Thoracic aorta (tissue), 2 donors: Measurements from ENCODE around the gene EGF. TPM values are rescaled to one million over a fixed set of nuclear protein-coding genes. Genes with fewer than 3 reads are reported as not detected.
"Not testable (repeated sequence)": the region's sequence is repeated elsewhere in the genome, so short reads cannot be mapped to it uniquely, and the experiment has no call there.

Experiments used
- ATAC-seq: fragments of 150-250 bp; one replicate; pipeline ENCODE4 v1.8.0; 2017; ENCODE audit warnings: low read depth; ENCODE audit not compliant: insufficient number of reproducible peaks, low FRiP score
- DNase-seq: peaks from one replicate; pipeline ENCODE4 v3.0.0-alpha.2; 2020; ENCODE audit warnings: low spot score
- H3K27ac ChIP-seq, 2 donors: fragments of 200-600 bp; sonication (generic); 1 replicate in 1 of 2; 2 replicates in 1 of 2; pipeline ENCODE4 v1.5.1; 2016; ENCODE audit warnings: mild to moderate bottlenecking in 2 of 2, moderate library complexity in 2 of 2
- H3K27me3 ChIP-seq: fragments of 200-600 bp; sonication (generic); replicated peaks from 2 replicates; pipeline ENCODE4 v1.6.0; 2016; ENCODE audit warnings: mild to moderate bottlenecking; ENCODE audit not compliant: insufficient read depth
- H3K36me3 ChIP-seq: fragments of 200-600 bp; sonication (generic); one replicate; pipeline ENCODE4 v1.5.1; 2016
- H3K4me1 ChIP-seq, 2 donors: fragments of 200-600 bp; sonication (generic); 1 replicate in 1 of 2; 2 replicates in 1 of 2; pipeline versions ENCODE4 v1.5.1 to v1.6.0; 2016; ENCODE audit warnings: low read depth in 2 of 2, mild to moderate bottlenecking in 1 of 2; ENCODE audit not compliant: control insufficient read depth in 1 of 2
- H3K4me3 ChIP-seq: fragments of 200-600 bp; sonication (generic); 2 replicates; pipeline ENCODE4 v1.5.1; 2016; ENCODE audit warnings: mild to moderate bottlenecking
- H3K9me3 ChIP-seq: fragments of 200-600 bp; sonication (generic); 2 replicates; pipeline ENCODE4 v1.5.1; 2016
- CTCF ChIP-seq: fragments of 200-600 bp; sonication (generic); IDR thresholded peaks from one replicate; pipeline ENCODE4 v1.5.1; 2019; ENCODE audit warnings: antibody characterized with exemption
- total RNA-seq, 2 donors: library from RNA; depleted of rRNA; stranded (reverse); fragments of >200 nt; gene quantifications; one replicate each; pipeline versions ENCODE4 v1.1.0 to v1.2.3, GENCODE V29; 2016

The EGF gene
- total RNA-seq, 2 donors from 2014 or later, result not detected

DNA sequence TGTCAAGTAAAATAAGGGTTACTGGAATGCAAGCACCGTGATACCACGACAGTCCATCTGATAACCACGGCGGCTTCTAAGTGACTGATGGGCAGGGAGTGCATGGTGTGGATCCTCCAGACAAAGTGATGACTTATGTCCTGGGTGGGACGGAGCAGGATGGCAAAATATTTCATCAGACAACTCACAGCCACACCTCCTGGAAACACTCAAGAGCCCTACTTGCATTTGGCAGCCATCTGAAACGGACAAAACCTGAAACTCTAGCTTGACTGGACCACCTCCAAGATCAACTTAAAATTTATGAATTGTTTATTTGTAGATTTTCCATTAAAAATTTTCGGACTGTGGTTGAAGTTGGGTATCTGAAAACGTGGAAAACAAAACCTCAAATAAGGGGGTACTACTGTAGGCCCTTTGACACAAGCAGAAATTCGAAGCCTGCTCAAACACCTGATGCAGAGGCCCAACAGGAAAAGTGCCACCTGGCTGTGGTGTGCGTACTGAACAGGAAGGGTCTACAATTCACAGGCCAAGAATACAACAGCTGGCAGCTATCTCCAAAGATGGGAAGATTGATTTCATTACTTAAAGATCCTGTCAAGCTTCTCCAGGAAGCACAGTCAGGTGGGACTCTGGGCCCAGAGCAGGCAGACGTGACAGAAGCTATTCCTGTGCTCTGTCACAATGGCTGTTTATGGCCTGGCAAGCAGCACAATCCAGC, 38.7 kb upstream of the EGF start:
- no peaks in the 10 kb centered on the region for H3K4me1 ChIP-seq
- H3K4me3 ChIP-seq, result no peak overlapping the region
- DNase-seq (no peak), ATAC-seq (no peak)
- H3K36me3 ChIP-seq, result no peaks in the 10 kb centered on the region
- H3K27ac ChIP-seq, result no peak overlapping the region
- no peak for TF ChIP-seq CTCF
- no peaks in the 10 kb centered on the region for H3K27me3 ChIP-seq
- no peaks in the 10 kb centered on the region for H3K9me3 ChIP-seq

- Histone ChIP-seq H3K27ac (no peak overlapping the region), H3K27me3 (no peaks in the 10 kb centered on the region), H3K9me3 (no peaks in the 10 kb centered on the region), H3K4me1 (no peaks in the 10 kb centered on the region), H3K36me3 (no peaks in the 10 kb centered on the region), H3K4me3 (no peak overlapping the region)
- DNase-seq, result no peak
- TF ChIP-seq CTCF, result no peak
- ATAC-seq, result no peak
These were observed 37.6 kb upstream of the EGF start for GRCh38 chr4:109875106-109875505.

DNA sequence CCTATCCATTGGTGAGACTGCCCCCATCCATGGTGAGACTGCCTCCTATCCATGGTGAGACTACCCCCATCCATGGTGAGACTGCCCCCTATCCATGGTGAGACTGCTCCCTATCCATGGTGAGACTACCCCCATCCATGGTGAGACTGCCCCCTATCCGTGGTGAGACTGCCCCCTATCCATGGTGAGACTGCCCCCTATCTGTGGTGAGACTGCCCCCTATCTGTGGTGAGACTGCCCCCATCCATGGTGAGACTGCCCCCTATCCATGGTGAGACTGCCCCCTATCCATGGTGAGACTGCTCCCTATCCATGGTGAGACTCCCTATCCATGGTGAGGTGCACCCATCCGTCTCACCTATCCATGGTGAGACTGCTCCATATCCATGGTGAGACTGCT, 37.1 kb upstream of the EGF start:
- DNase-seq, H3K4me1 ChIP-seq, H3K4me3 ChIP-seq, H3K9me3 ChIP-seq, H3K27ac ChIP-seq, H3K27me3 ChIP-seq, H3K36me3 ChIP-seq, ATAC-seq: not testable (repeated sequence)

- H3K27ac ChIP-seq, result no peak overlapping the region
- no peak for ATAC-seq
- no peak overlapping the region for H3K4me3 ChIP-seq
- H3K27me3 ChIP-seq, result no peaks in the 10 kb centered on the region
- H3K9me3 ChIP-seq, result no peaks in the 10 kb centered on the region
- no peaks in the 10 kb centered on the region for H3K36me3 ChIP-seq
- no peaks in the 10 kb centered on the region for H3K4me1 ChIP-seq
- DNase-seq, result no peak
- no peak for TF ChIP-seq CTCF
These were observed 35.9 kb upstream of the EGF start for GRCh38 chr4:109876634-109877265.

- Histone ChIP-seq H3K4me1 (no peaks in the 10 kb centered on the region), H3K27ac (no peak overlapping the region), H3K9me3 (no peaks in the 10 kb centered on the region), H3K27me3 (no peaks in the 10 kb centered on the region), H3K4me3 (no peak overlapping the region), H3K36me3 (no peaks in the 10 kb centered on the region)
- ATAC-seq (no peak), DNase-seq (no peak)
- no peak for TF ChIP-seq CTCF
These were observed 35.3 kb upstream of the EGF start for GRCh38 chr4:109877400-109877799.
